DND-41 (cell line): ENCODE data around the gene MOCOS.

Source experiments
- ATAC-seq: fragments of 200-7000 bp; cut with Tn5 transposase; 3 replicates; pipeline ENCODE4 v1.9.1; 2021; ENCODE audit warnings: low read depth; ENCODE audit not compliant: insufficient read depth
- DNase-seq: peaks from one replicate; pipeline ENCODE4 v3.0.0-alpha.2; 2020
- H2AFZ ChIP-seq: 2 replicates; pipeline ENCODE4 v1.6.0; 2012; ENCODE audit warnings: low read depth, low read length
- H3K27ac ChIP-seq: 2 replicates; pipeline ENCODE4 v1.5.1; 2012; ENCODE audit warnings: low read length, inconsistent platforms
- H3K27me3 ChIP-seq: fragments of 200-600 bp; sonication (generic); 2 replicates; pipeline ENCODE4 v1.6.0; 2012; ENCODE audit warnings: low read length, mild to moderate bottlenecking, inconsistent platforms; ENCODE audit not compliant: insufficient read depth, poor library complexity
- H3K36me3 ChIP-seq: 2 replicates; pipeline ENCODE4 v1.5.1; 2012; ENCODE audit warnings: low read length, inconsistent platforms; ENCODE audit not compliant: insufficient read depth
- H3K4me1 ChIP-seq: 2 replicates; pipeline ENCODE4 v1.5.1; 2012; ENCODE audit warnings: mild to moderate bottlenecking, low read length; ENCODE audit not compliant: insufficient read depth
- H3K4me2 ChIP-seq: 2 replicates; pipeline ENCODE4 v1.6.0; 2012; ENCODE audit warnings: mild to moderate bottlenecking, moderate library complexity, low read length, inconsistent platforms; ENCODE audit not compliant: insufficient read depth
- H3K4me3 ChIP-seq, 2 experiments: fragments of 200-600 bp in 1 of 2; shearing (Covaris generic) in 1 of 2; 2 replicates each; pipeline ENCODE4 v1.5.1; 2012 to 2016; ENCODE audit warnings: inconsistent platforms in 2 of 2, low read length in 2 of 2, mild to moderate bottlenecking in 2 of 2, low read depth in 1 of 2, moderate library complexity in 1 of 2
- H3K79me2 ChIP-seq: 2 replicates; pipeline ENCODE4 v1.6.0; 2012; ENCODE audit warnings: low read length, inconsistent platforms; ENCODE audit not compliant: insufficient read depth
- H3K9ac ChIP-seq: 2 replicates; pipeline ENCODE4 v1.6.0; 2012; ENCODE audit warnings: low read depth, mild to moderate bottlenecking, inconsistent platforms, low read length, moderate library complexity
- H3K9me3 ChIP-seq: 2 replicates; pipeline ENCODE4 v1.5.1; 2012; ENCODE audit warnings: low read length, moderate library complexity, mild to moderate bottlenecking, inconsistent platforms; ENCODE audit not compliant: insufficient read depth, severe bottlenecking
- H4K20me1 ChIP-seq: 2 replicates; pipeline ENCODE4 v1.6.0; 2012; ENCODE audit warnings: low read length; ENCODE audit not compliant: insufficient read depth
- EZH2 ChIP-seq: IDR thresholded peaks from 3 replicates; pipeline ENCODE4 v1.6.1; 2012; ENCODE audit warnings: borderline replicate concordance, low read depth, mild to moderate bottlenecking, moderate library complexity, low read length, inconsistent platforms; ENCODE audit not compliant: severe bottlenecking
- TF ChIP-seq, protein P1 (sequence below): IDR thresholded peaks from 2 replicates; pipeline ENCODE4 v1.5.1; 2012; ENCODE audit warnings: borderline replicate concordance, low read length, moderate library complexity, mild to moderate bottlenecking; ENCODE audit not compliant: poor library complexity, severe bottlenecking; ENCODE audit errors: extremely low read depth

MOCOS gene

DNA sequence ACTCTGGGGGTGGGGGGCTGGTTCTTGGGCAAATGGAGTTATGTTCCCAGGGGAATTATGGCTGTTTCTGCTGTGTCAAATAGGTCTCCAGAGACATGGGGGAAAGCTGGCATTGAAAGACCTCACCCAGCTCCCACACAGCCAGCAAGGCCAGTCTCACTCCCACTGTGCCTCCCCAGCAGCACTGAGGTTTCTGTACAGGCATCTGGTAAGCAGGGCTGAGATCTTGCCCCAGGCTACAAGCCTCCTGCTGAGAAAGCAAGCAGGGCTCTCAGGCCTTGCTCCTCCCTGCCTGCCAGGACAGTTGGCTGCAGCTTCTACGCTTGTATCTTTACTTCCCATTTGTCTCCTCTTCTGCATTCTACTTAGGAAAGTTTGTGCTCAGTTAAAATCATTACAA is 59.7 kb downstream of the MOCOS start:
- Histone ChIP-seq H3K79me2 (no peaks in the 10 kb centered on the region), H3K4me1 (no peaks in the 10 kb centered on the region), H3K9me3 (no peaks in the 10 kb centered on the region), H3K27me3 (peaks cover 4% of the 10 kb centered on the region), H4K20me1 (no peaks in the 10 kb centered on the region), H3K4me3 (no peak overlapping the region), H2AFZ (no peak overlapping the region), H3K9ac (no peak overlapping the region), H3K27ac (no peak overlapping the region), H3K36me3 (no peaks in the 10 kb centered on the region), H3K4me2 (no peak overlapping the region)
- DNase-seq (no peak), ATAC-seq (no peak)
- TF ChIP-seq, protein P1, sequence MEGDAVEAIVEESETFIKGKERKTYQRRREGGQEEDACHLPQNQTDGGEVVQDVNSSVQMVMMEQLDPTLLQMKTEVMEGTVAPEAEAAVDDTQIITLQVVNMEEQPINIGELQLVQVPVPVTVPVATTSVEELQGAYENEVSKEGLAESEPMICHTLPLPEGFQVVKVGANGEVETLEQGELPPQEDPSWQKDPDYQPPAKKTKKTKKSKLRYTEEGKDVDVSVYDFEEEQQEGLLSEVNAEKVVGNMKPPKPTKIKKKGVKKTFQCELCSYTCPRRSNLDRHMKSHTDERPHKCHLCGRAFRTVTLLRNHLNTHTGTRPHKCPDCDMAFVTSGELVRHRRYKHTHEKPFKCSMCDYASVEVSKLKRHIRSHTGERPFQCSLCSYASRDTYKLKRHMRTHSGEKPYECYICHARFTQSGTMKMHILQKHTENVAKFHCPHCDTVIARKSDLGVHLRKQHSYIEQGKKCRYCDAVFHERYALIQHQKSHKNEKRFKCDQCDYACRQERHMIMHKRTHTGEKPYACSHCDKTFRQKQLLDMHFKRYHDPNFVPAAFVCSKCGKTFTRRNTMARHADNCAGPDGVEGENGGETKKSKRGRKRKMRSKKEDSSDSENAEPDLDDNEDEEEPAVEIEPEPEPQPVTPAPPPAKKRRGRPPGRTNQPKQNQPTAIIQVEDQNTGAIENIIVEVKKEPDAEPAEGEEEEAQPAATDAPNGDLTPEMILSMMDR: no peak
- no peak for TF ChIP-seq EZH2

DNA sequence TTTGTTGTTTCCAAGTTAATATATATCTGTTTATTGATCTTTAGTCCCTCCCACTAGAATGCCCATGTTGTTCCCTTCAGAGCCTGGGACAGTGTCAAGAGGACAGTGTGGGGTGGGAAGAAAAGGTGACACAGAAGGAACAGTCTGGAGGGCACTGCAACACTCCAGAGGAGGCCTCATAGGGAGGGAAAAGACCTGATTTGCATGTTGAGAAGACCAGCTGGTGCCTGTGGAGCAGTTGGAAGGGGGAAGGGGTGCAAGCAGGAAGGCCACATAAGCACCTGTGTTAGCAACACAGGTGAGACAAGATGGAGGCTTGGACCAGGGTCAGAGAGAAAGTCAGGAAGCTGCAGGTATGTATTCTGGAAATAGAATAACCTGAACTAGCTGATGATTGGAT is 62.1 kb downstream of the MOCOS start:
- Histone ChIP-seq H3K4me1 (no peaks in the 10 kb centered on the region), H3K4me2 (no peak overlapping the region), H3K27ac (no peak overlapping the region), H3K4me3 (no peak overlapping the region), H2AFZ (no peak overlapping the region), H3K9ac (no peak overlapping the region), H3K36me3 (no peaks in the 10 kb centered on the region), H3K79me2 (no peaks in the 10 kb centered on the region), H4K20me1 (no peaks in the 10 kb centered on the region), H3K9me3 (no peaks in the 10 kb centered on the region), H3K27me3 (peaks cover 4% of the 10 kb centered on the region)
- ATAC-seq (no peak), DNase-seq (no peak)
- no peak for TF ChIP-seq EZH2
- TF ChIP-seq, protein P1: no peak

DNA sequence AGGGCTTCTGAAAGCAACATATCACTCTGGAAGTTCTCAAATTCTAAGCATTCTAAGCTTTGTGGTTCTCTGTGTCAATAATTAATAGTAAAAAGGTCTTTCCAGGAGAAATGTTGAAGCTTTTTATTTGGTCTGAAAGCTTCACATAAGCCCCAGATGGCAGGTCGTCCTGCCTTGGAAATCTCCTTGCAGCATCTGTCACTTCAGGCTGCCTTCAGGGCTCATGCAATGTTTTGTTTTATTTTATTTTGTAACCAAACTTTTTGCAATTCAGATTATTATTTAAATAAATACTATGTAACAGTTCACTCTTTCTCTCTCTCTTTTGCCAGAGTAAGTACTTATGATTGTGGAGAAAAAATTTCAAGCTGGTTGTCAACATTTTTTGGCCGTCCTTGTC is 63.5 kb downstream of the MOCOS start:
- H3K4me3 ChIP-seq: no peak overlapping the region
- ATAC-seq (no peak), DNase-seq (no peak)
- peaks cover 4% of the 10 kb centered on the region for H3K27me3 ChIP-seq
- H3K4me1 ChIP-seq: no peaks in the 10 kb centered on the region
- no peaks in the 10 kb centered on the region for H3K79me2 ChIP-seq
- H4K20me1 ChIP-seq: no peaks in the 10 kb centered on the region
- TF ChIP-seq, protein P1: no peak
- TF ChIP-seq EZH2: no peak
- H3K27ac ChIP-seq: no peak overlapping the region
- H3K9ac ChIP-seq: no peak overlapping the region
- H3K4me2 ChIP-seq: no peak overlapping the region
- H2AFZ ChIP-seq: no peak overlapping the region
- H3K36me3 ChIP-seq: no peaks in the 10 kb centered on the region
- H3K9me3 ChIP-seq: no peaks in the 10 kb centered on the region
